SU-DHL-6 (cell line): ENCODE data around the gene KRTAP4-4.

Experiments used
- H2AFZ ChIP-seq: fragments of 200-600 bp; sonication (generic); 2 replicates; pipeline ENCODE4 v1.6.1; 2014; ENCODE audit warnings: low read depth, mild to moderate bottlenecking, moderate library complexity, mixed read lengths, antibody characterized with exemption, low read length; ENCODE audit not compliant: severe bottlenecking
- H3F3A ChIP-seq: fragments of 200-600 bp; shearing (Covaris generic); 2 replicates; pipeline ENCODE4 v1.6.0; 2016; ENCODE audit warnings: antibody characterized with exemption, mild to moderate bottlenecking; ENCODE audit not compliant: insufficient read depth
- H3K27ac ChIP-seq: fragments of 200-600 bp; sonication (generic); 2 replicates; pipeline ENCODE4 v1.5.1; 2016; ENCODE audit warnings: low read depth, mild to moderate bottlenecking, low read length, moderate library complexity, mixed read lengths
- H3K27me3 ChIP-seq: fragments of 200-600 bp; sonication (generic), shearing (Covaris generic); 2 replicates; pipeline ENCODE4 v1.6.0; 2014; ENCODE audit warnings: mild to moderate bottlenecking, low read length
- H3K36me3 ChIP-seq: fragments of 200-600 bp; sonication (generic); 2 replicates; pipeline ENCODE4 v1.6.1; 2014; ENCODE audit warnings: mild to moderate bottlenecking, low read length, mixed read lengths
- H3K4me2 ChIP-seq: fragments of 300-600, 200-600 bp; shearing (Covaris generic), sonication (generic); 2 replicates; pipeline ENCODE4 v1.6.0; 2014; ENCODE audit warnings: low read length, low read depth, mild to moderate bottlenecking; ENCODE audit not compliant: poor library complexity, severe bottlenecking
- H3K4me3 ChIP-seq: fragments of 200-600 bp; sonication (generic); 2 replicates; pipeline ENCODE4 v1.5.1; 2014; ENCODE audit warnings: antibody characterized with exemption, low read length, mild to moderate bottlenecking, mixed read lengths; ENCODE audit not compliant: insufficient read depth, poor library complexity, severe bottlenecking
- H3K79me2 ChIP-seq: fragments of 200-600 bp; sonication (generic); 2 replicates; pipeline ENCODE4 v1.6.1; 2014; ENCODE audit warnings: mild to moderate bottlenecking, low read length, moderate library complexity; ENCODE audit not compliant: insufficient read depth
- H3K9ac ChIP-seq: fragments of 200-600 bp; sonication (generic); 2 replicates; pipeline ENCODE4 v1.7.0; 2014; ENCODE audit warnings: mild to moderate bottlenecking, low read length
- H3K9me2 ChIP-seq: fragments of 200-600 bp; sonication (generic); replicated peaks from 2 replicates; pipeline ENCODE4 v1.6.1; 2014; ENCODE audit warnings: low read length; ENCODE audit not compliant: insufficient read depth
- H3K9me3 ChIP-seq: fragments of 200-600 bp; sonication (generic); 2 replicates; pipeline ENCODE4 v1.6.1; 2014; ENCODE audit warnings: low read length, mixed read lengths; ENCODE audit not compliant: insufficient read depth
- H4K20me1 ChIP-seq: fragments of 200-600 bp; sonication (generic); 2 replicates; pipeline ENCODE4 v1.6.1; 2014; ENCODE audit warnings: low read depth, mild to moderate bottlenecking, antibody characterized with exemption, low read length, moderate library complexity, mixed read lengths
- CTCF ChIP-seq: fragments of 200-600 bp; sonication (generic); IDR thresholded peaks from one replicate; pipeline ENCODE4 v1.5.1; 2017; ENCODE audit warnings: antibody characterized with exemption, mild to moderate bottlenecking, low read length, moderate library complexity; ENCODE audit not compliant: insufficient read depth, poor library complexity, severe bottlenecking
- EZH2phosphoT487 ChIP-seq: fragments of 200-600 bp; sonication (generic), shearing (Covaris generic); conservative IDR thresholded peaks from 2 replicates; pipeline ENCODE4 v1.6.1; 2018; ENCODE audit warnings: mild to moderate bottlenecking, antibody characterized with exemption, low read length, moderate library complexity, mixed read lengths

The KRTAP4-4 gene

DNA sequence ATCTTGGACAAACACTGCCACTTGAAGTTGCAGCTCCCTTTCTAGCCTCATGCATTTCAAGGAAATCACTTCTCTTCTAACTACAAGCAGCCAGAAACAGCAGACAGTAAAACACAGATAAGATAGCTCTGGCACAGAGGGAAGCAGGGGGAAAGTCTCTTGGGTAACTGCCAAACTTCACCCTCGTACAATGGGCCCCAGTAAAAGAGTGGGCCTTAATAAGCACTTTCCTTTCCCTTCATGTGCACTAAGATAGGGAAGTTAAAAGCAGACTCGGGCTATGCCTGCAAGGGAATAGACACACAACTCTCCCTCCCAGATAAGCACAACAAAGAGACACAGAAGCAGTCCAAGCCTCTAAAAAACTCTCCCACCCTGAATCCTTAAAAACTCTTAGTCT is 6.7 kb downstream of the KRTAP4-4 start:
- Histone ChIP-seq H3K27me3 (no peaks in the 10 kb centered on the region; the same call in 1 of the 2 replicates), H3K36me3 (no peaks in the 10 kb centered on the region), H3K9ac (no peak overlapping the region), H3K79me2 (no peaks in the 10 kb centered on the region), H3F3A (no peaks in the 10 kb centered on the region), H3K27ac (no peak overlapping the region), H3K4me2 (no peak overlapping the region), H2AFZ (no peak overlapping the region), H3K9me2 (no peaks in the 10 kb centered on the region), H3K4me3 (no peak overlapping the region), H3K9me3 (no peaks in the 10 kb centered on the region), H4K20me1 (no peaks in the 10 kb centered on the region)
- TF ChIP-seq CTCF = no peak
- no peak for TF ChIP-seq EZH2phosphoT487

GRCh38 chr17:41151525-41151924 is 9.0 kb downstream of the KRTAP4-4 start:
- Histone ChIP-seq H3K27me3 (no peaks in the 10 kb centered on the region; the same call in 1 of the 2 replicates), H2AFZ (no peak overlapping the region), H3K4me3 (no peak overlapping the region), H3F3A (no peaks in the 10 kb centered on the region), H3K79me2 (no peaks in the 10 kb centered on the region), H3K9me2 (no peaks in the 10 kb centered on the region), H3K36me3 (no peaks in the 10 kb centered on the region), H3K9ac (no peak overlapping the region), H3K27ac (no peak overlapping the region), H3K9me3 (no peaks in the 10 kb centered on the region), H4K20me1 (no peaks in the 10 kb centered on the region), H3K4me2 (no peak overlapping the region)
- TF ChIP-seq CTCF (no peak), EZH2phosphoT487 (no peak)

GRCh38 chr17:41150026-41150425 is 10.5 kb downstream of the KRTAP4-4 start:
- no peaks in the 10 kb centered on the region for H3K79me2 ChIP-seq
- H3K9me2 ChIP-seq = no peaks in the 10 kb centered on the region
- H3K27ac ChIP-seq = no peak overlapping the region
- H3K9me3 ChIP-seq = no peaks in the 10 kb centered on the region
- no peaks in the 10 kb centered on the region for H4K20me1 ChIP-seq
- no peak for TF ChIP-seq EZH2phosphoT487
- TF ChIP-seq CTCF = no peak
- H3K27me3 ChIP-seq = no peaks in the 10 kb centered on the region; the same call in 1 of the 2 replicates
- H2AFZ ChIP-seq = no peak overlapping the region
- no peaks in the 10 kb centered on the region for H3F3A ChIP-seq
- H3K4me2 ChIP-seq = no peak overlapping the region
- no peak overlapping the region for H3K9ac ChIP-seq
- H3K4me3 ChIP-seq = no peak overlapping the region
- H3K36me3 ChIP-seq = no peaks in the 10 kb centered on the region
